HFF-Myc (cell line): ENCODE measurements around the gene RRM1.
"Not testable (repeated sequence)": the region's sequence is repeated elsewhere in the genome, so short reads cannot be mapped to it uniquely, and the experiment has no call there.

Experiments used
- DNase-seq: peaks from one replicate; pipeline ENCODE4 v3.0.0-alpha.2; 2011; ENCODE audit warnings: low read depth; ENCODE audit errors: extremely low read depth
- H3K4me3 ChIP-seq: replicated peaks from 2 replicates; pipeline ENCODE4 v1.5.1; 2011; ENCODE audit warnings: low read depth, mild to moderate bottlenecking, control low read depth, low read length
- TF ChIP-seq, protein P1 (sequence below): IDR thresholded peaks from 2 replicates; pipeline ENCODE4 v1.5.1; 2012; ENCODE audit warnings: mild to moderate bottlenecking, low read depth, low read length, control low read depth; ENCODE audit errors: missing control alignments

The RRM1 gene

GRCh38 chr11:4094348-4095291 is at the start of gene RRM1:
TSS of gene RRM1 (plus strand) at chr11:4094799. CDS start at chr11:4095013, 214 bp downstream.
- TF ChIP-seq, protein P1, sequence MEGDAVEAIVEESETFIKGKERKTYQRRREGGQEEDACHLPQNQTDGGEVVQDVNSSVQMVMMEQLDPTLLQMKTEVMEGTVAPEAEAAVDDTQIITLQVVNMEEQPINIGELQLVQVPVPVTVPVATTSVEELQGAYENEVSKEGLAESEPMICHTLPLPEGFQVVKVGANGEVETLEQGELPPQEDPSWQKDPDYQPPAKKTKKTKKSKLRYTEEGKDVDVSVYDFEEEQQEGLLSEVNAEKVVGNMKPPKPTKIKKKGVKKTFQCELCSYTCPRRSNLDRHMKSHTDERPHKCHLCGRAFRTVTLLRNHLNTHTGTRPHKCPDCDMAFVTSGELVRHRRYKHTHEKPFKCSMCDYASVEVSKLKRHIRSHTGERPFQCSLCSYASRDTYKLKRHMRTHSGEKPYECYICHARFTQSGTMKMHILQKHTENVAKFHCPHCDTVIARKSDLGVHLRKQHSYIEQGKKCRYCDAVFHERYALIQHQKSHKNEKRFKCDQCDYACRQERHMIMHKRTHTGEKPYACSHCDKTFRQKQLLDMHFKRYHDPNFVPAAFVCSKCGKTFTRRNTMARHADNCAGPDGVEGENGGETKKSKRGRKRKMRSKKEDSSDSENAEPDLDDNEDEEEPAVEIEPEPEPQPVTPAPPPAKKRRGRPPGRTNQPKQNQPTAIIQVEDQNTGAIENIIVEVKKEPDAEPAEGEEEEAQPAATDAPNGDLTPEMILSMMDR = no peak
- peak; percentile 89 for DNase-seq
- peak within 1 kb of the TSS; percentile 77 for H3K4me3 ChIP-seq

DNA sequence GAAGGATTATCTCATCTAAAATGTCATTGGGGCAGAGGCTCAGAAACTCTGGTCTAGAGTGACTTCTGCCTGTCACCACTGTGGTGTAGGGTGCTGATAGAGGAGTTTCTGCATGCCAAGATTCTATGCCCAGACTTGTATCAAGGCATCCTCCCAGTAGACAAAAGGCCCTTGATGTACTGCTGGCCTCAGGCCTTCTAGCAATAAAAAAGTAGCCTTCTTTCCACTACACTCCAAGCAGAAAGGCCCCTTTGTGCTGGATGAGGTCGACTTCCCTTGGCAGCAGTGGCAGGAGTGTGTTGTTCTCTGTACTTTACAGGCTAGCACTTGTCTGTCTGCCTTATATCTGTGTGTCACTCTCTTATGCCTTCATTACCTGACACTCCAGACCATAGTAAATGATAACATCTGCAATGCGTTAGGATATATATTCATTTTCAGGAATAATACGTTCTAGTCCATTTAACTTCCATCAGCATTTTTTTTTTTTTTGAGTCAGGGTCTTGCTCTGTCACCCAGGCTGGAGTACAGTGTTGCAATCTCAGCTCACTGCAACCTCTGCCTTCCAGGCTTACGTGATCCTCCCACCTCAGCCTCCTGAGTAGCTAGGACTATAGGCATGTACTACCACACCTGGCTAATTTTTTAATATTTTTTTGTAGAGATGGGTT is 49.5 kb upstream of the RRM1 start:
- DNase-seq = no peak
- TF ChIP-seq, protein P1 = no peak

GRCh38 chr11:4048340-4048739 is 46.3 kb upstream of the RRM1 start:
- TF ChIP-seq, protein P1 = no peak
- no peak overlapping the region for H3K4me3 ChIP-seq
- DNase-seq = no peak

More for the DNA sequence above, 49.5 kb upstream of the RRM1 start:
- no peak overlapping the region for H3K4me3 ChIP-seq

GRCh38 chr11:4049006-4049405 is 45.6 kb upstream of the RRM1 start:
- TF ChIP-seq, protein P1 = no peak
- DNase-seq = no peak
- no peak overlapping the region for H3K4me3 ChIP-seq

DNA sequence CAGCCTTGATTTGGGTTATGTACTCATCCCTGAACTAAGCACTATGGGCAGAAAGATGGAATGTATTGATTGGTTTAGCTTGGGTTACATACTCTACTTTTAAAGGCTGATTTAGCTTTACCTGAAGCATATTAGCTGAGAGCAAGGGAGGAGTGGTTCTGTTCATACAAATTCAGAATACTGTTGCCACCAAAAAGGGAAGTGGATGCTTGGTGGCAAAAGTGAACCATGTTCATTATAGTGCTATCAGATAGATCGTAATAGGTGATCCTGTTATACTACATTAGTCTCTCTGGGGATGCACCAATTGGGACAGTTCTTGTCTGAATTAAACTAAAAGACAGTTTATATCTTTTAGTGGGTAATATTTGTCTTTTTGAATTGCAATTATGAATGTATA is 44.5 kb upstream of the RRM1 start:
- no peak overlapping the region for H3K4me3 ChIP-seq
- TF ChIP-seq, protein P1 = no peak
- no peak for DNase-seq

- not testable (repeated sequence) for H3K4me3 ChIP-seq, DNase-seq
These were observed 41.4 kb upstream of the RRM1 start for GRCh38 chr11:4053200-4053599.

- TF ChIP-seq, protein P1 = no peak
- no peak overlapping the region for H3K4me3 ChIP-seq
- no peak for DNase-seq
These were observed 40.0 kb upstream of the RRM1 start for GRCh38 chr11:4054643-4055042.
